Epithelial cell of prostate (primary cell): Measurements from ENCODE around the gene SST.
"Not testable (repeated sequence)": the region's sequence is repeated elsewhere in the genome, so short reads cannot be mapped to it uniquely, and the experiment has no call there.

Source experiments
- DNase-seq: peaks from one replicate; pipeline ENCODE4 v3.0.0-alpha.2; 2011; ENCODE audit warnings: low read depth, low spot score
- H3K27ac ChIP-seq: fragments of 450-650 bp; 2 replicates; pipeline ENCODE4 v1.5.1; 2017; ENCODE audit warnings: mild to moderate bottlenecking

Gene SST

DNA sequence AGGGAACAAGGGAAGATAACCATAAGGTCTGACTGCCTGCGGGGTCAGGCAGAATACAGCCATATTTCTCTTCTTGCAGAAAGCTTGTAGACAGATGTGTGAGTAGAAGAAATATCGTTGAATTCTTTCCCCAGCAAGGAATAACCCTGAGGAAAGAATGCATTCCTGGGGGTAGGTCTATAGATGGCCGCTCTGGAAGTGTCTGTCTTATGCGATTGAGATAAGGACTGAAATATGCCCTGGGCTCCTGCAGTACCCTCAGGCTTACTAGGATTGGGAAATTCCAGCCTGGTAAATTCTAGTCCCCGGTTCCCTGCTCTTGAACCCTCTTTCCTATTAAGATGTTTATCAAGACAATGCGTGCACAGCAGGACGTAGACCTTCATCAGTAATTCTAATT lies 15.8 kb upstream of the SST start:
- DNase-seq = no peak
- no peak overlapping the region for H3K27ac ChIP-seq

DNA sequence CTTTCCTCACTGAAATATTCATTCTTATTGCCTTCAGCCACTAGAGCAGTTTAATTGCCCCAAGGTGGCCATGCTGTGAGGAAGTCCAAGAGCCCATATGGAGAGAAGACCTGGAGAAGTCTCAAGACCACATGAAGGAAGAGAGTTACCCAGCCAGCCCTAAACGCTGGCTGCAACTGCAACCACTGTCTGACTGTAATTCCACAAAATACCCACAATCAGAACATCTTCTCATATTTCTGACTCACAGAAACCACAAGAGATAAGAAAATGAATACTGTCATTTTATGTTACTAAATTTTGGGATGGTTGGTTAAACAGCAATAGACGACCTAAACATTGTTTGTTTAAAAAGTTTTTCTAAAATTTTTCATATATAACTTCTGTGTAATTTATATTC lies 14.7 kb upstream of the SST start:
- no peak for DNase-seq
- no peak overlapping the region for H3K27ac ChIP-seq

DNA sequence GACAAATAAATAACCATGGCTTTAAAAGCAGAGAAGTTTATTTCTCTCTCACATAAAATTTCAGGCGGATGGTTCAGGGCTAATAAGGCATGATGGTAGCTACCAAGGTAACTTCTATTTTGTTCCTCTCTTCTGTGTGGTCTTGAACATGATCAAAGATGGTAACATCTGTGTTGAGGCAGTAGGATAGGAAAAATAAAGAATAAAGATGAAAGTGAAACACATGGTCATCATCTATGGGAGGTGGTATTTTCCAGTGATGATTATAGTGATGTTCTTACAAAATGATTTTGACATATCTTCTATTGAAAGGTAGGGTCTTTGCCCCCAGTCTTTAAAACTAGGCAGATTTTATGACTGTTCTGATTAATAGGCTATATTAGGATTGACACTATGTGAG lies 14.2 kb upstream of the SST start:
- H3K27ac ChIP-seq = no peak overlapping the region
- DNase-seq = no peak

DNA sequence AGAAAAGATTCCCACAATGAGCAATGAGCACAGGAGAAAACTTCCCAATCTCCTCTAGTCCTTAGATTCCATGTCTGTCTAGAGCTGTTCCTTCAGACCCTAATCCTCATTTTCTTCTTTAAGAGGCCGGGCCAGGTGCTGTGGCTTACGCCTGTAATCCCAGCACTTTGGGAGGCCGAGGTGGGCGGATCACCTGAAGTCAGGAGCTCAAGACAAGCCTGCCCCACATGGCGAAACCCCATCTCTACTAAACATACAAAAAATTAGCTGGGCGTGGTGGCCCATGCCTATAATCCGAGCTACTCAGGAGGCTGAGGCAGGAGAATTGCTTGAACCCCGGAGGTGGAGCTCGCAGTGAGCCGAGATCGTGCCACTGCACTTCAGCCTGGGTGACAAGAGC lies 11.6 kb upstream of the SST start:
- not testable (repeated sequence) for H3K27ac ChIP-seq, DNase-seq

DNA sequence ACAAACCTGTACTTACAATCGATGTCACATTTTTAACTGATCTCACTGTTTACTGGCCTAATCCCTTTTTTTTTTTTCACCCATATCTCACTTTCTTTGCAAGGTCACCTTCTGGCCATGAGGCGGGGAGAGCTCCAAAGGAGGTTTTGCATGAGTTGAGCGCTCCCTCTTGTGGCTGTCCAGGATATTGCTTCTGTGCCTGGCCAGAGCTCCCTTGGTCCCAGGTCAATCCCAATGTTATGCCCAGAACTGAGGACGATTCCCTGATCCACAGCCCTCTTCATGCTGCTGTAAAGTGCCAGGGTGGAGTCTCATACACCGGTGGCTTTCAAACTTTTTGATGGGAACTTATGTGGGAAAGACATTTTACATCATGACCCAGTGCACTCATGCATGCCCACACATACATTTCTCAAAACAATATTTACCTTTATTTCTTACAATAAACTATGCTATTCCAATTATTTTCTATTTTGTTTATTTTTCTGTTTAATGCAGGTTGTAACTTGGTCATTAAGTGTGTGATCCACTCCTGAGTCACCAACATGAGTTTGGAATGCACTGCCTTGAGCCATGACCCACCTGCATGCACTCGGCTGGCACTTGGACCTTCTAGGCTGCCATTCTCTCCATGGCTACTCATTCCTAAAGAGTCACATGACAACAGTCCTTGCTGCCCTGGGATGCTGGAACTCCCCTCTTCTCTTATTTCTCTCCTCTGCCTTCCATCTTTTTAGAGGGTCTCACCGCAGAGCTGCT lies 9.6 kb upstream of the SST start:
- DNase-seq = no peak
- no peak overlapping the region for H3K27ac ChIP-seq

DNA sequence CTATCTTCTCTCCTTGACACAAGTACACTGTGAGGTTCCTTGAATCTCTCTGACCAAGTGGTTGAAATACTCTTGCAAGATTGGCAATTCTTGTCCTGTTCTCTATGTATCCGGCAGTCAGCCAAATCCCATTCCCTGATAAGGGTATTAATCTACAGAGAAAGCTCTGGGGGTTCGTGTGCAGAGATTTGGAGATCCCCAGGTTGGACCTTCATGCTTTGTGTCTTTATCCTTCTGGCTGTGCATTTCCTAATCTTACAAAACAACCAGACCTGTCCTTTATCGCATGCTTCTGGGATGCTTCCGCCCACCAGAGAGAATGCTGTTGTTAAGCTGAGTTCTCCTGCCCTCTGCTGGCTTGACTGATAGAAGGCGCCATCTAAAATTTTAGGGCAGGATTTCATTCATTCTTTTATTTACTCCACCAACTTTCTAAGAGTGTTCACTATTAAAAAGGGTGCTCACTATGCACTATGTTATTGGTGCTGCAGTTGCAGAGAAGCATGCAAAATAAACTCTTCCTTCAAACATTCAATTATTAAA lies 8.6 kb upstream of the SST start:
- no peak overlapping the region for H3K27ac ChIP-seq
- no peak for DNase-seq

DNA sequence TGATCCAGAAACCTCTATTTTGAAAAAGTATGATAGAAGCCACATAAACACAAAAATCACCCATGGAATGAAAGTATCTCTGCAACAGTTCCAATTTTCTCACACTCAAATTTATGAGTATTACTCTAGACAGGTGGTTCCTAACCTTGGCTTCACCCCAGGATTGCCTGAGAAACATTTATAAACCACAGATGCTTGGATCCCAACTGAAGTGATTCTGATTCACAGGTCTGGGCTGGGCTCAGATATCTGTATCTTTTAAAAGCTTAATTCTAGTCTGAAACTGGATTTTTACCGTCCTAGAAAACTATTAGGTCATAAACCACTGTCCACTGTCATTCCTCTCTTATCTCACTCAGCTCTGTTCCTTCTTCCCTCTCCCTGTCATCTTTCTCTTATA lies 7.4 kb upstream of the SST start:
- no peak overlapping the region for H3K27ac ChIP-seq
- DNase-seq = no peak

DNA sequence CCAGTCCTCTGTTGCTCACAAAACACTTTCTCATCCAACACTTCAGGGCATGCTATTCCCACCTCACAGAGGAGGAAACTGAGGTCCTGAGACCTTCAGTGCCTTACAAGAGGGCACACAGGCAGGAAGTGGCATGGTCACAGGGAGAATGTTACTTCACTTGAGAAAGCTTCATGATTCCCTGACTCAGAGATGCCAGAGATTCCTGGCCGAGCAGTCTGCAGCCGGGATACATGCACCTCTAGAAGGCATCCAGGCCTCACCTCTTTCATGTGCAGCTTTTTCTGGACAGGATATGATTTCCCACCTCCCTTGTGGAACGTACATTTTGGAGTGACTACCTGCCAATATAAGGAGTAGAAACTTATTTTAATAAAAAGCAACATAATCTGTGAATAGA lies 2.8 kb upstream of the SST start:
- H3K27ac ChIP-seq = no peak overlapping the region
- DNase-seq = no peak

DNA sequence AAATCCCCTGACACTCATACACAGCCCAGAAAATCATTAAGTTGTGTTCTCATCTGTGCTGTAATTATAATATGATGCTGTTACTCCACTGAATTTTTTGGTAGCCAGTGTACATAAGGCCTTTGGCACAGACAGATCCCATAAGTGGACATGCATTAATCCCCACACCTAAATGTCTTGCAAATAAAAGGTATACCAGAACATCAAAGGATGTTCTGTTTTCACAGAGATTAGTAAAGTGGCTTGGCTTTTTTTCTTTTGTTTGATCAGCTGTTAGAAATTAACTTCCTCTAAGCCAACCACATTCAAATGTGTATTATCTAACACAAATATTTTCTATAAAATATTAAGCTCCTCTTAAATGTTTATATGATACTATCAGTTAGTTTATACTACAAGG lies 2.7 kb downstream of the SST start:
- no peak for DNase-seq
- no peak overlapping the region for H3K27ac ChIP-seq

DNA sequence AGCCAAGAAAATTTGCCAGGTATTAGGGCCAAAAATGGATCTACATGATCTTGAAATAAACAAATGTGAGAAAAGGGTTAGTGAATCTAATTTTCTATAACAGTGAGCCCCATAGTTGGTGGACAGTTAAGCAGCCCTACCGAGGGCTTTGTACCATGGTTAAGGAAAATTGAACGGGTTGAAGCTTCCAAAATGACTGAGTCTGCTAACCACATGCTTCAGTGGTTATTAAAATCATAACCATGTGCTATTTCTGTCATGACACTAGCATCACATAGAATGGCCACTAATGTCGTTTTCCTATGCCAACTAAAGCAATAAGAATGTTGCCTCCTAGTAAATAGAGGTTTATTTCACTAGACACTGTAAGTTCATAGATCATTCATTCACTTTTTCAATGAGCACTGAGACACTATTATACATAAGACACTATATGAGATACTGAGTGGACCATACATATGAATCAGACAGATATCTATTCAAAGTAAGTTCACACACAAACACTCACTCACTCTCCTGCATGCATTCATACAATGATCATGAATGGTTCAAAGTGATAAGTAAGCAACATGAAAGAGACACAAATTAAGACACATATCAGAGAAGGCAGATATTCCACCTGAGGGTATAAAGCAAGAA lies 4.3 kb downstream of the SST start:
- no peak for DNase-seq
- no peak overlapping the region for H3K27ac ChIP-seq

DNA sequence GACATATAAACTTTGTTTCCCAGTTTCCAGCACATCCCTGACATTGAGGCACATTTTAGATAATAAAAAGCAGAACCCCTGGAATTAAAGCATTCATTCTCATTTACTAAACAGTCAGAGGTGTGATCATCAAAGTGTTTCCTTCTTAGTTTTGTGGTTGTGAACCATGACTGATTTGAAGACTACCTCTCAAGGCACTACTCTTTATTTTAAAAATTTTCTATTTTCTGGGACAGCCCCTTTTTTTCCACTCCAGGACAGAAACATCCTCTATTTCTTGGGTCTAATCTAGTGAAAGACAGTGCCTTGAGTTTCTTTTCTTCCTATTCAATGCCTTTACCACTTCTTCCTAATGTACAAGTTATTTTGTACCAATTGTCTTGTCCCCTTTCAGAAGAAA lies 5.2 kb downstream of the SST start:
- H3K27ac ChIP-seq = no peak overlapping the region
- no peak for DNase-seq

DNA sequence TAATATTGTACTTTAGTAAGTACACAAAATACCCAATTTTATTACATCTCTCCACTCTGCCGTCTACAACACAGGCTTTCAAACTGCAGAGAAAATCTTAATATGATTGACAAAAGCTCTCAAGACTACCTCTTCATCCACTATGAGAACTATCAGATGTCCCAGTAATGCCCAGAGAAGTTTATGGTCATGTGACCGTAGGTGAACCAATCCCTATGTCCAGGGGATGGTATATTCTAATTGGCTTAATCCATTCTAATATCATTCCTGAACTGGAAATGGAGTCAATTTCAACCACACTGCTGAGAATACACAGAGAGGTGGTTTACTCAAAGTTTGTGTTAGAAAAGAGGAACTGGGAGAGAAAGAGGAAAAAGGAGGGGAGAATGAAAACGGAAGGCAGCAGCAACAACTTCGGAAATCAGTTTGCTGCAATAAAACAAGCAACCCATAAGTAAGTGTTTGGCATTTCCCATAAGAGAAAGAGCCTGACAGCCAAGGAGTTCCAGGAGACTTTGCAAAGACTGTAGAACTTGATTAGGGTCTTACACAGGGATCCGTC lies 7.3 kb downstream of the SST start:
- DNase-seq = no peak
- no peak overlapping the region for H3K27ac ChIP-seq

DNA sequence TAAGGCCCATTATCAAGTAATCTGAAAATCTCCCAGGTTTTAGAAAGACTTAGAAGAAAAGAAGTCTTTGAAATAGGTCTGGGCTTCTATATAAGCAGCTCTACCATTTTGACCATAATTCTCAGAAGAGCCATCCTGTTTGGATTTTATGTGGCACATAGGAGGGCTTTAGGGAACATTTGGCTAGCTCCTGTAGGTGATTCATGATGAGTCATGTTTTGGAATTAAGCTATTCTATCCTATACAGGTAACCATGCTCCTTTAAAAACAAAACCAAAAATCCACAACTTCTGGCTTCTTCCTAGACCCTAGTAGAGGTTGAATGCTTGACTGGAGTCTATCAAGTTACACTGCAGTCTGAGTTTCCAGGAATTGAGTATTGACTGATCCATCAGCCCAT lies 8.9 kb downstream of the SST start:
- no peak overlapping the region for H3K27ac ChIP-seq
- no peak for DNase-seq

DNA sequence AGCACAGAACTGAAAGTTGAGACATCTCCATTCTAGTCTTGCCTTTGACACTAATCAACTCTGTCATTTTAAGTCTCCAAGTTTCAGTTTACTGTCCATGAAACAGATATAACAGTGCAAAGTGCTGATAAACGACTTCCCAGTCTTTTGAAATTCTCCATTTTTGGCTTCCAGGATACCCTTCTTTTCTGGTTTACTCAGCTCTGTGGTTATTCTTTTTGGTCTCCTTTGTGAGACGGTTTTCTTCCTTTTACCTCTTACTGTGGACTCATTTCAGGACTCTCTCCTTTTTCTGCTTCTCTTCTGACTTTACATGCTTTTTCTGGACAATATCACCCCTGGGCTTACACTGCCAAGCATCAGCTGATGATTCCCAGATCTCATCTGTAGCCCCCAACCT lies 18.9 kb downstream of the SST start:
- no peak overlapping the region for H3K27ac ChIP-seq
- DNase-seq = no peak

DNA sequence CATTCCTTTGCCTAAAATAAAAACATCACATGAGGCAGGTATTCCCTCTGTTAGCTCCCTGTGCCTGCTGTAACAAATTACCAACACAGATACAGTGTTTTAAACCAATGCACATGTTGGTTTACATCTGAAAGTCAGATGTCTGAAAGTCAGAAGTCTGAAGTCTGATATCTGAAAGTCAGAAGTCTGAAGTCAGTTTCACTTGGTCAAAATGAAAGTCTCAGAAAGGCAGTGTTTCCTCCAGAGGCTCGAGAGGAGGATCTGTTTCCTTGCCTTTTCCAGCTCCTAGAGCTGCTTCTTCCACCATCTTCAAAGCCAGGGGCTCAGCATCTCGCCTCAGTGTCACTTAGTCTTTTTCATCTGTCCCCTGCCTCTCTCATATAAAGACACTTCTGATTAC lies 22.0 kb downstream of the SST start:
- H3K27ac ChIP-seq = no peak overlapping the region
- no peak for DNase-seq

DNA sequence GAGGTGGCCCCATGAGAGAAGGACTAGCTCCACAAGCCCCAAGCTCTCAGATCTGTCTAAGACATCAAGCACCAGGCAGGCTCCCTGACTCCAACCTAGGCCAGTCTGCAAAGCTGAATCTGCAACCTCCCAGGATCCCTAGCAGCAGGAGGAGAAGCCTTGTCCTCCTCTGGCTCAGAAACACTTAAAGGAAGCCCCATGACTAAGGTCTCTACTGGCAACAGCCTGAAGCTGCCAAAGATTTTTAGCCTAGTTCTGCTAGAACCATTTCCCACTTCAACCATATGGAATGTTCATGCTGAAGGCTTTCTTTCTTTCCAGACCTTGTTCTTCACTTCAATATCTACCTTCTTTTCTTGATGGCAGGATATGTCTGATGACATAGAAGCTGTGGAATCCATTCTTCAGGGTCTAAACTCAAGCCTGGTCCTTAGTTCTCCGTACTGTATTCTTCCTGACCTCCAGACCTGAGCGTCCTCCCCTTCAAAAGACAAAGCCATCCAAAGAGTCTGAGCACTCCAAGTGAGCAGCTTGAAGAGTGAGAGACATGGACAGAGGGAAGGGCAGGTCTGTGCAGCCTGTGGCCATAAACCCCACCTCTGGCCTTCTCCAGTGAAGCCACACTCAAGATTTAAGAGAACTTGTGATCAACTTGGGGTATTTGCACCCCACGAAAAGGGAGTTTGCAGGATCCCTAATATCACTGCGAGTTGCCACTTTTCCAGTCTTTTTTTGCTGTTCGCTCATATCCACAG lies 23.1 kb downstream of the SST start:
- no peak overlapping the region for H3K27ac ChIP-seq
- no peak for DNase-seq

DNA sequence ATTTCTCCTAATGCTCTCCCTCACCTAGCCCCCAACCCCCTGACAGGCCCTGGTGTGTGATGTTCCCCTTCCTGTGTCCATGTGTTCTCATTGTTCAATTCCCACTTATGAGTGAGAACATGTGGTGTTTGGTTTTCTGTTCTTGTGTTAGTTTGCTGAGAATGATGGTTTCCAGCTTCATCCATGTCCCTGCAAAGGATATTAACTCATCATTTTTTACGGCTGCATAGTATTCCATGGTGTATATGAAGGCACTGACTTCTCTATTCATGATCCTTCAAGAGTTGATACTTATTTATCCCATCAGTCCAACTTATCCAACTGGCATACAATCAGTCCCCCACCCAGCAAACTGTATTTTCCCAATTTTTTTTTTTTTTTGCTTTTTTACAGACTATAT lies 24.8 kb downstream of the SST start:
- DNase-seq, H3K27ac ChIP-seq: not testable (repeated sequence)

DNA sequence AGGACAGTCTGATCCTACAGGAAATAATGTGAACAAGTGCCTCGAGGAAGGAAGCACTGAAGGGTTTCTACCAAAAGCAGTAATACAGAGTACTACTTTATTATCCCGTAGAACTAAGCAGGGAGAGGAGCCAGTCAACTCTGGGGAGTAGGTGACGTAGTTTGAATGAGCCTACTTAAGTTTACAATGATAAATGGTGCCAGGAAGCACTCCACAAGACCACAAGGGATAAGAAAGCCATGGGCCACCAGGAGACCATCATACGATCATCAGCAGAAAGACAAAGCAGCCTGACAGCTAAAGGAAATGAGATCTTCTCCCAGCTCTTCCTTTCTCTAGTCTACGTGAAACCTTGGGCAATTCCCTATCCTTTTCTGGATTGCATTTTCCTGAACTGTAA lies 27.3 kb downstream of the SST start:
- DNase-seq = no peak
- H3K27ac ChIP-seq = no peak overlapping the region

DNA sequence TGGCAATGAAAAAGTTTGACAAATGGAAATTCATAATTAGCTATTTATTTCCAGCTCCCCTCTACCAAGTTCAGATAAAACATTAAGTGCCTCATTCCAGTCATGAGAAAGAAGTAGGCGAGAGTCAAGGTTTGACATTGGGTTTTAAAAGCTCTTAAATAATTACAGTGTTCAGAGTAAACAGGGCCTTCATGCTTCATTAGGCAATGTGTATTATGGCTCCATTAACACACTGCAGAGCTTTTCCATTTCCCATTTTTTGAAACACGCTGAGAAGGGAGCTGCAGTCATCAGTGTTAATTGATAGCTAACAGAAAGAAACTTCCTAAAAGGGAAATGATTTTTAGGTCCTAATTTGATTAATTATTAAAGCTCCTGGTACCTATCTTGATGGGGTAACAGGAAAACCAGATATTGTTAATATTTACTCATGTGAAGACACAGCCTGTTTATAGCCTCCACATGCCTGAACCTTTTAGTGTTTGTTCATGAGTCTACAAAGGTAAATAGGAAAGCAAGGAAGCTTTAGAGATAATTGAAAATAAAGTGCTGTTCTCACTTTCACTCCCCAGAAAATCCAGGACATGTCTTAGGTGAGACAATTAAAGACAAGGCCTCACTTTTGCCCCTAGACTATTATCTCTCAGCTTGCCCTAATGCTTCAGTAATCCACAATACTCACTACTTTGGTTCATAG lies 28.7 kb downstream of the SST start:
- no peak for DNase-seq

DNA sequence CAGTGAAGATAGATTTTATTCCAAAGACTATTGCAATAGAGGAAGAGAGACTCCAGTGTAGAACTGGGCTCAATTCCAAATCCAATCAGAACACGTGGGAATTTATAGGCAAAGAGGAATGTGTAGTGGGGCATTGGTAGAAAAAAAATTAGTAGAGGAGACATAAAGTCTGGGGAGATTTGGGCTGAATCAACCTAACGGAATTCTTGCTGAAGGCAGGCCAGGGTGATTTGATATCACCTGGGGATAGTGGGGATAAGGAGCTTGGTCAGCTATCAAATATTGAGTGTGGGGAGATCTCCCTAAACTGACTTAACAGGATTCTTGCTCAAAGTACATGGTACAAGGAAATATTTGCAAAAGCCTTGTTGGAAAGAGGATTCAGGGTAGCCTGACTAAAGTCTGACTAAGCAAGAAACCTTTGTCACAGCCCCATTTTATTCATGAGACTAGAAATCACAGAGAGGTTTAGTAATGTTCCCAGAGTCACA lies 29.6 kb downstream of the SST start:
- DNase-seq = no peak
- H3K27ac ChIP-seq = no peak overlapping the region

More for the DNA sequence above, 28.7 kb downstream of the SST start:
- H3K27ac ChIP-seq = no peak overlapping the region
